WTC11 (cell line): Measurements from ENCODE around the gene FNDC3B. TPM values are rescaled to one million over a fixed set of nuclear protein-coding genes. Genes with fewer than 3 reads are reported as not detected.
A peak's percentile ranks its signal among the peaks of the same experiment; 100 is the strongest.

Source experiments
- AR ChIP-seq: fragments of 250-450 bp; sonication (Bioruptor Pico); IDR thresholded peaks from 2 replicates; pipeline ENCODE4 v1.9.0; 2021; ENCODE audit warnings: mild to moderate bottlenecking
- ELF4 ChIP-seq: sonication (generic); formaldehyde crosslinking; IDR thresholded peaks from 2 replicates; pipeline ENCODE4 v1.8.1; 2022; ENCODE audit warnings: low read depth, mild to moderate bottlenecking, moderate library complexity, missing genetic modification reagents
- ERG ChIP-seq: fragments of 250-450 bp; sonication (Bioruptor Pico); IDR thresholded peaks from 2 replicates; pipeline ENCODE4 v1.8.0; 2021; ENCODE audit warnings: mild to moderate bottlenecking
- GRHL2 ChIP-seq: fragments of 250-450 bp; sonication (Bioruptor Pico); IDR thresholded peaks from 2 replicates; pipeline ENCODE4 v1.8.0; 2022; ENCODE audit warnings: mild to moderate bottlenecking, moderate library complexity; ENCODE audit not compliant: insufficient replicate concordance, severe bottlenecking
- IRF2 ChIP-seq: sonication (generic); formaldehyde crosslinking; IDR thresholded peaks from 2 replicates; pipeline ENCODE4 v1.8.0; 2022; ENCODE audit warnings: low read depth, missing genetic modification reagents, borderline replicate concordance
- JUN ChIP-seq: sonication (generic); formaldehyde crosslinking; IDR thresholded peaks from 2 replicates; pipeline ENCODE4 v1.8.0; 2023; ENCODE audit warnings: mild to moderate bottlenecking, missing genetic modification reagents
- KAT7 ChIP-seq: sonication (generic); formaldehyde crosslinking; IDR thresholded peaks from 2 replicates; pipeline ENCODE4 v1.8.1; 2023; ENCODE audit warnings: missing genetic modification reagents, mild to moderate bottlenecking, borderline replicate concordance
- MXD4 ChIP-seq: fragments of 250-450 bp; sonication (Bioruptor Pico); IDR thresholded peaks from 2 replicates; pipeline ENCODE4 v1.8.0; 2021; ENCODE audit warnings: mild to moderate bottlenecking, moderate library complexity, borderline replicate concordance
- SMAD4 ChIP-seq: sonication (generic); formaldehyde crosslinking; IDR thresholded peaks from 2 replicates; pipeline ENCODE4 v1.8.0; 2022; ENCODE audit warnings: mild to moderate bottlenecking, missing genetic modification reagents
- SP1 ChIP-seq: sonication (generic); formaldehyde crosslinking; conservative IDR thresholded peaks from 2 replicates; pipeline ENCODE4 v1.8.1; 2022; ENCODE audit warnings: missing genetic modification reagents
- TCF7 ChIP-seq: sonication (generic); formaldehyde crosslinking; IDR thresholded peaks from 2 replicates; pipeline ENCODE4 v1.8.0; 2022; ENCODE audit warnings: mild to moderate bottlenecking, low read depth, missing genetic modification reagents, moderate library complexity
- TEAD1 ChIP-seq: sonication (generic); formaldehyde crosslinking; IDR thresholded peaks from 2 replicates; pipeline ENCODE4 v1.8.0; 2022; ENCODE audit warnings: mild to moderate bottlenecking, missing genetic modification reagents
- ZMAT4 ChIP-seq: fragments of 250-450 bp; sonication (Bioruptor Pico); IDR thresholded peaks from 2 replicates; pipeline ENCODE4 v1.9.0; 2021; ENCODE audit warnings: mild to moderate bottlenecking
- ZNF121 ChIP-seq: sonication (generic); formaldehyde crosslinking; IDR thresholded peaks from 2 replicates; pipeline ENCODE4 v1.8.0; 2023; ENCODE audit warnings: missing genetic modification reagents
- ZNF219 ChIP-seq: sonication (generic); formaldehyde crosslinking; IDR thresholded peaks from 2 replicates; pipeline ENCODE4 v1.8.0; 2023; ENCODE audit warnings: missing genetic modification reagents, mild to moderate bottlenecking, borderline replicate concordance
- ZNF416 ChIP-seq: fragments of 250-450 bp; sonication (Bioruptor Pico); IDR thresholded peaks from 2 replicates; pipeline ENCODE4 v1.9.0; 2021; ENCODE audit warnings: mild to moderate bottlenecking, inconsistent platforms
- ZNF423 ChIP-seq: fragments of 250-450 bp; sonication (Bioruptor Pico); IDR thresholded peaks from 2 replicates; pipeline ENCODE4 v2.1.2; 2022; ENCODE audit warnings: mild to moderate bottlenecking, moderate library complexity
- total RNA-seq: library from RNA; stranded (reverse); gene quantifications from 3 replicates; pipeline ENCODE4 v1.2.3, GENCODE V29; 2021
- TF ChIP-seq, protein P1 (sequence below): sonication (generic); formaldehyde crosslinking; IDR thresholded peaks from 2 replicates; pipeline ENCODE4 v1.8.0; 2023; ENCODE audit warnings: missing genetic modification reagents, mild to moderate bottlenecking, borderline replicate concordance
- TF ChIP-seq, protein P2 (sequence below): sonication (generic); formaldehyde crosslinking; IDR thresholded peaks from 2 replicates; pipeline ENCODE4 v1.8.1; 2022; ENCODE audit warnings: low read depth, missing genetic modification reagents, borderline replicate concordance
- TF ChIP-seq, protein P3 (sequence below): sonication (generic); formaldehyde crosslinking; IDR thresholded peaks from 2 replicates; pipeline ENCODE4 v1.8.1; 2022; ENCODE audit warnings: missing genetic modification reagents, borderline replicate concordance
- TF ChIP-seq, protein P4 (sequence below): fragments of 250-450 bp; sonication (Bioruptor Pico); conservative IDR thresholded peaks from 2 replicates; pipeline ENCODE4 v1.9.0; 2021; ENCODE audit warnings: mild to moderate bottlenecking
- TF ChIP-seq, protein P5 (sequence below): sonication (generic); formaldehyde crosslinking; IDR thresholded peaks from 2 replicates; pipeline ENCODE4 v1.8.1; 2023; ENCODE audit warnings: mild to moderate bottlenecking, moderate library complexity, missing genetic modification reagents

The FNDC3B gene
- total RNA-seq, 1 experiment from 2014 or later: 42.8 TPM

DNA sequence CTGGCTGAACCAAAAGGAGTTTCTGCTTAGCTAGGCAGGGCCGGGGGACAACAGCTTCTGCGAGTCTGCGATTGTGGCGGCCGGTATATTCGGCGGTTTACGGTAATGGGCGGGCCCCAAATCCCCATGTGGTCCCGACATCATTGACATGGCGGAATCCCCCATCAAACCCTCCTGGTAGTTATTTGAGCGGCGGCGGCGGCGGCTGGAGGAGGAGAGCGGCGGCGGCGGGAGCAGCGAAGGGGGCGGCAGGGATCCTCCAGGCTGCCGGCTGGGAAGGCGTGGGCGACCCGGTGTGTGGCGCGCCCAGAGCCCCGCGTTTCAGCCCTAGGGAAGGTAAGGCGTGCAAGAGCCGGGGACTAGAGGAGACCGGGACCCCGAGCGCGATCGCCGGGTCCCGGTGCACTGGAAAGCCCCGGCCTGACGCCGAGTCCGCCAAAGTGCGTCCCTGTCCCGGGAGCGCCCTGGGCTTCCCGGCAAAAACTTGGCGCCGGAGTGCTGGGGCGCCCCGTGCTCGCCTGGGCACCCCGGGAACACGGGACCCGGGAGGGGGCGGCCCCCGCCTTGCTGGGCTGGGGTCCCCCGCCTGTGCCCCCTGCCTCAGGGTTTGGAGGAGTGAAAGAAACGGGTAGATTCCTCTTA lies at the start of gene FNDC3B (continued):
- TF ChIP-seq, protein P1, sequence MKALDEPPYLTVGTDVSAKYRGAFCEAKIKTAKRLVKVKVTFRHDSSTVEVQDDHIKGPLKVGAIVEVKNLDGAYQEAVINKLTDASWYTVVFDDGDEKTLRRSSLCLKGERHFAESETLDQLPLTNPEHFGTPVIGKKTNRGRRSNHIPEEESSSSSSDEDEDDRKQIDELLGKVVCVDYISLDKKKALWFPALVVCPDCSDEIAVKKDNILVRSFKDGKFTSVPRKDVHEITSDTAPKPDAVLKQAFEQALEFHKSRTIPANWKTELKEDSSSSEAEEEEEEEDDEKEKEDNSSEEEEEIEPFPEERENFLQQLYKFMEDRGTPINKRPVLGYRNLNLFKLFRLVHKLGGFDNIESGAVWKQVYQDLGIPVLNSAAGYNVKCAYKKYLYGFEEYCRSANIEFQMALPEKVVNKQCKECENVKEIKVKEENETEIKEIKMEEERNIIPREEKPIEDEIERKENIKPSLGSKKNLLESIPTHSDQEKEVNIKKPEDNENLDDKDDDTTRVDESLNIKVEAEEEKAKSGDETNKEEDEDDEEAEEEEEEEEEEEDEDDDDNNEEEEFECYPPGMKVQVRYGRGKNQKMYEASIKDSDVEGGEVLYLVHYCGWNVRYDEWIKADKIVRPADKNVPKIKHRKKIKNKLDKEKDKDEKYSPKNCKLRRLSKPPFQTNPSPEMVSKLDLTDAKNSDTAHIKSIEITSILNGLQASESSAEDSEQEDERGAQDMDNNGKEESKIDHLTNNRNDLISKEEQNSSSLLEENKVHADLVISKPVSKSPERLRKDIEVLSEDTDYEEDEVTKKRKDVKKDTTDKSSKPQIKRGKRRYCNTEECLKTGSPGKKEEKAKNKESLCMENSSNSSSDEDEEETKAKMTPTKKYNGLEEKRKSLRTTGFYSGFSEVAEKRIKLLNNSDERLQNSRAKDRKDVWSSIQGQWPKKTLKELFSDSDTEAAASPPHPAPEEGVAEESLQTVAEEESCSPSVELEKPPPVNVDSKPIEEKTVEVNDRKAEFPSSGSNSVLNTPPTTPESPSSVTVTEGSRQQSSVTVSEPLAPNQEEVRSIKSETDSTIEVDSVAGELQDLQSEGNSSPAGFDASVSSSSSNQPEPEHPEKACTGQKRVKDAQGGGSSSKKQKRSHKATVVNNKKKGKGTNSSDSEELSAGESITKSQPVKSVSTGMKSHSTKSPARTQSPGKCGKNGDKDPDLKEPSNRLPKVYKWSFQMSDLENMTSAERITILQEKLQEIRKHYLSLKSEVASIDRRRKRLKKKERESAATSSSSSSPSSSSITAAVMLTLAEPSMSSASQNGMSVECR (CRISPR knock-in tag): peak; percentile 42; the same call in 1 of the 2 replicates
- peak; percentile 98 for TF ChIP-seq SP1
- TF ChIP-seq IRF2: no peak
- TF ChIP-seq ZNF219 (CRISPR knock-in tag): no peak
- TF ChIP-seq, protein P2, sequence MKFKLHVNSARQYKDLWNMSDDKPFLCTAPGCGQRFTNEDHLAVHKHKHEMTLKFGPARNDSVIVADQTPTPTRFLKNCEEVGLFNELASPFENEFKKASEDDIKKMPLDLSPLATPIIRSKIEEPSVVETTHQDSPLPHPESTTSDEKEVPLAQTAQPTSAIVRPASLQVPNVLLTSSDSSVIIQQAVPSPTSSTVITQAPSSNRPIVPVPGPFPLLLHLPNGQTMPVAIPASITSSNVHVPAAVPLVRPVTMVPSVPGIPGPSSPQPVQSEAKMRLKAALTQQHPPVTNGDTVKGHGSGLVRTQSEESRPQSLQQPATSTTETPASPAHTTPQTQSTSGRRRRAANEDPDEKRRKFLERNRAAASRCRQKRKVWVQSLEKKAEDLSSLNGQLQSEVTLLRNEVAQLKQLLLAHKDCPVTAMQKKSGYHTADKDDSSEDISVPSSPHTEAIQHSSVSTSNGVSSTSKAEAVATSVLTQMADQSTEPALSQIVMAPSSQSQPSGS (CRISPR knock-in tag): no peak
- TF ChIP-seq ELF4 (CRISPR knock-in tag): no peak
- TF ChIP-seq JUN (CRISPR knock-in tag): no peak
- no peak for TF ChIP-seq ZNF416 (CRISPR knock-in tag)
- TF ChIP-seq KAT7 (CRISPR knock-in tag): 0 out of 2 replicates have a peak, but pooled peaks have one; percentile 20
- no peak for TF ChIP-seq GRHL2 (CRISPR knock-in tag)
- TF ChIP-seq MXD4 (CRISPR knock-in tag): no peak
- no peak for TF ChIP-seq ERG
- no peak for TF ChIP-seq ZNF423 (CRISPR knock-in tag)
- no peak for TF ChIP-seq ZMAT4 (CRISPR knock-in tag)
- TF ChIP-seq SMAD4 (CRISPR knock-in tag): no peak
- no peak for TF ChIP-seq AR (CRISPR knock-in tag)
- TF ChIP-seq TCF7 (CRISPR knock-in tag): no peak
- TF ChIP-seq, protein P3, sequence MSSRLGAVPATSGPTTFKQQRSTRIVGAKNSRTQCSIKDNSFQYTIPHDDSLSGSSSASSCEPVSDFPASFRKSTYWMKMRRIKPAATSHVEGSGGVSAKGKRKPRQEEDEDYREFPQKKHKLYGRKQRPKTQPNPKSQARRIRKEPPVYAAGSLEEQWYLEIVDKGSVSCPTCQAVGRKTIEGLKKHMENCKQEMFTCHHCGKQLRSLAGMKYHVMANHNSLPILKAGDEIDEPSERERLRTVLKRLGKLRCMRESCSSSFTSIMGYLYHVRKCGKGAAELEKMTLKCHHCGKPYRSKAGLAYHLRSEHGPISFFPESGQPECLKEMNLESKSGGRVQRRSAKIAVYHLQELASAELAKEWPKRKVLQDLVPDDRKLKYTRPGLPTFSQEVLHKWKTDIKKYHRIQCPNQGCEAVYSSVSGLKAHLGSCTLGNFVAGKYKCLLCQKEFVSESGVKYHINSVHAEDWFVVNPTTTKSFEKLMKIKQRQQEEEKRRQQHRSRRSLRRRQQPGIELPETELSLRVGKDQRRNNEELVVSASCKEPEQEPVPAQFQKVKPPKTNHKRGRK (CRISPR knock-in tag): no peak
- TF ChIP-seq, protein P4, sequence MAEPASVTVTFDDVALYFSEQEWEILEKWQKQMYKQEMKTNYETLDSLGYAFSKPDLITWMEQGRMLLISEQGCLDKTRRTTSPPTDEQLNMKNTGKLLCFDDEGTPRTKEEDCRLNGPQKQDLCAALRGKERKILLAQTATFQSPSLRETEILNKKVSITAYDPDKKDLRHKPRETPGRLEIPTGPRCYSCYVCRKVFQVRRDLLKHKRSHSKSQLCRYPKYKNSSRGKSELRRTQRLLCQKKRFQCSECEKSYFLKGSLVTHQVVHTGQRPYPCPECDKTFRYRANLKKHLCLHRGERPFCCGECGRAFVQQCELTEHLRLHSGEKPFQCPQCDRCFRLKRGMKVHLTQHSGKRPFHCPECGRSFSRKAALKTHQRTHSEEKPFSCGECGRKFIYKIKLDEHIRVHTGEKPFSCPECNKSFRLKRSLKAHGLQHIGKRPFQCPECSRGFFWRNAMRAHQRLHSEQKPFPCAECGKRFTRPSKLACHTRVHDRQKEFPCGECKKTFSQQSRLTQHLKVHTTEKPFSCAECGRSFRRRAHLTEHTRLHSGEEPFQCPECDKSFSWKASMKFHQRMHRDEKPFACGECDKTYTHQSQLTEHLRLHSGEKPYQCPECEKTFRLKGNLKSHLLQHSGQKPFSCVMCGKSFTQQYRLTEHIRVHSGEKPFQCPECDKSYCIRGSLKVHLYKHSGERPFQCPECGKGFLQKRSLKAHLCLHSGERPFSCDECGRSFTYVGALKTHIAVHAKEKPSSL (CRISPR knock-in tag): no peak
- no peak for TF ChIP-seq ZNF121 (CRISPR knock-in tag)
- TF ChIP-seq TEAD1 (CRISPR knock-in tag): peak; percentile 62
- TF ChIP-seq, protein P5, sequence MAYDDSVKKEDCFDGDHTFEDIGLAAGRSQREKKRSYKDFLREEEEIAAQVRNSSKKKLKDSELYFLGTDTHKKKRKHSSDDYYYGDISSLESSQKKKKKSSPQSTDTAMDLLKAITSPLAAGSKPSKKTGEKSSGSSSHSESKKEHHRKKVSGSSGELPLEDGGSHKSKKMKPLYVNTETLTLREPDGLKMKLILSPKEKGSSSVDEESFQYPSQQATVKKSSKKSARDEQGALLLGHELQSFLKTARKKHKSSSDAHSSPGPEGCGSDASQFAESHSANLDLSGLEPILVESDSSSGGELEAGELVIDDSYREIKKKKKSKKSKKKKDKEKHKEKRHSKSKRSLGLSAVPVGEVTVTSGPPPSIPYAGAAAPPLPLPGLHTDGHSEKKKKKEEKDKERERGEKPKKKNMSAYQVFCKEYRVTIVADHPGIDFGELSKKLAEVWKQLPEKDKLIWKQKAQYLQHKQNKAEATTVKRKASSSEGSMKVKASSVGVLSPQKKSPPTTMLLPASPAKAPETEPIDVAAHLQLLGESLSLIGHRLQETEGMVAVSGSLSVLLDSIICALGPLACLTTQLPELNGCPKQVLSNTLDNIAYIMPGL (CRISPR knock-in tag): peak; percentile 67; the same call in 1 of the 2 replicates
